Stimulated activated CD4-positive, alpha-beta T cell treated with anti-CD3 and anti-CD28 coated beads, TNF-alpha, amount 100 ng/mL, for 1 hour (primary cell): ENCODE results near the gene SRF.

ENCODE experiments used
- DNase-seq, 3 donors: peaks; one replicate each; pipeline ENCODE4 v3.0.0-alpha.2; 2020; ENCODE audit warnings: low read depth in 3 of 3, low spot score in 1 of 3

The SRF gene

GRCh38 chr6:43146709-43147688, 24.1 kb upstream of the SRF start:
- DNase-seq, result no peak

DNA sequence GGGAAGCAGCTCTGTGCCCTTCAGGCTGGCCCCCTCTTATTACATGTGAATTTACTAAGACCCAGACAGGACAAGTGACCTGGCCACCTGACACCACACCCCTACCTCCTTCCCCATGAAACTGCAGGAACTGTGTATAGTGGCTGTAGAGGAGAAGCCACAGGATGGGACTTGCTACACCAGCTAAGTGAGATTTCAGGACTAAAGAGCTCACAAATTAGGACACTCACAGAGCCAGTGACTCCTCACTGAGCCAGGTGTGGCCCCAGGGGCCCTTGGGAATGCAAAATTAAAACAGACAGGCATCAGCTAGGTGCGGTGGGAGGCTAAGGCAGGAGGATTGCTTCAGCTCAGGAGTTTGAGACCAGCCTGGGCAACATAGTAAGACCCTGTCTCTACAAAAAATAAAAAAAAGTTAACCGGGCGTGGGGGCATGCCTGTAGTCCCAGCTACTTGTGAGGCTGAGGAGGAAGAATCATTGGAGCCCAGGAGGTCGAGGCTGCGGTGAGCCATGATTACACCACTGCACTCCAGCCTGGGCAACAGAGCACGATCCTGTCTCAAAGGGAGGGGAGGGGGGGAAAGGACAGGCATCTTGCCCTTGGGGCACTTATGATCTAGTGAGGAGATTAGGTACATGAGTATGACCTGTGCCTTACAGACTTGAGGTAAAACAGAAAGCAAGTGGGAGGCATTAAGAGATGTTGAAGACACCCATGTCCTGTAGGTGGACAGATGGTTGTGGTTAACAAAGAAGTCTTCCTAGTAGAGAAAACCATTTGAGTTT, 23.2 kb upstream of the SRF start:
- no peak for DNase-seq

- DNase-seq, result no peak
These were observed 21.8 kb upstream of the SRF start for GRCh38 chr6:43149265-43149664.

DNA sequence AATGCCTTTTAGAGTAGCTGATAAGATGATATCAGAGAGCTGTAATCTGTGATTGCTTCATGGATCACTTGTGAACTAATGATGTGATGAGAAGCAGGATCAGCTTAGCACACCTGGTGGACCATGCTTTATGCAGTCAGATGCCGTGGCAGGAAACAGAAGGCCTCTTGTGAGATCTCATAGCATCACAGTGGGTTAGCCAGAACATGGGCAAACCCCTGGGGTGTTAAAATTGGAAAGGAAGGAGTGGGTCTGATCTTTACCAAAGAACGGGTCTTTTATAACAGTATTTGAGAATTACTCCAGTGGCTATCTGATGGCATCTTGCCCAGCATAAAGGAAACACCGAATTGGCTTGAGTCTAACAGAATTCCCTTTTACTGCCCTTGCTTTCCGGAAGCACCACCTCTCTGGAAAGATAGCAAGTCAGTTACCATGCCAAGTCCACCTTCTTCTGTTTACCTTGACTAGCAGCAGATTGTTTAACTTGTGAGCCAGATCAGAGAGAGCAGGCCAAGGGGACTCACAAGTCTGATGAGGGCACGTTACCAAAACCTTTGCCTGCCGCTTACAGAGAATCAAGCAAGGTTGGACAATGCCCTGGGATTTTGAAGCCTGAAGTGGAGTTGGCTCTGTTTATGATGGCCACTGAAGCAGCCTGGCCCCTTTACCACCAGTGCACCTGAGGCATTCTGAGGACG, 20.9 kb upstream of the SRF start:
- no peak for DNase-seq

GRCh38 chr6:43159599-43159998, 11.5 kb upstream of the SRF start:
- DNase-seq, result no peak

DNA sequence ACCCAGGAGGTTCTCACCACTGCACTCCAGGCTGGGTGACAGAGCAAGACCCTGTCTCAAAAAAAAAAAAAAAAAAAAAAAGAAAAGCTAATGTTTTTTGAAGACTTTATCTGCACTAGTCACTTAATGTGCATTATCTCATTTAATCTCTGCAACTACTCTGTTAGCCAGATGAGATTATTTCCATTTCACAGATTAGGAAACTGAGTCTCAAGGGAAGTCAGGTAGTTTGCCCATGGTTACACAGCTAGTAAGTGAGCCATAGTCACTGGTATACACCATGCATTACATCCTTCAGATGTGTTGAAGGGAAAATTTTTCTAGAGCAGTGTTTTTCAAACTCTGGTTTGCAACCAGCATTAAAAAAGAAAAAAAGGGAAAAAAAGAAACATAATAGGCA, 7.2 kb upstream of the SRF start:
- DNase-seq, result no peak

DNA sequence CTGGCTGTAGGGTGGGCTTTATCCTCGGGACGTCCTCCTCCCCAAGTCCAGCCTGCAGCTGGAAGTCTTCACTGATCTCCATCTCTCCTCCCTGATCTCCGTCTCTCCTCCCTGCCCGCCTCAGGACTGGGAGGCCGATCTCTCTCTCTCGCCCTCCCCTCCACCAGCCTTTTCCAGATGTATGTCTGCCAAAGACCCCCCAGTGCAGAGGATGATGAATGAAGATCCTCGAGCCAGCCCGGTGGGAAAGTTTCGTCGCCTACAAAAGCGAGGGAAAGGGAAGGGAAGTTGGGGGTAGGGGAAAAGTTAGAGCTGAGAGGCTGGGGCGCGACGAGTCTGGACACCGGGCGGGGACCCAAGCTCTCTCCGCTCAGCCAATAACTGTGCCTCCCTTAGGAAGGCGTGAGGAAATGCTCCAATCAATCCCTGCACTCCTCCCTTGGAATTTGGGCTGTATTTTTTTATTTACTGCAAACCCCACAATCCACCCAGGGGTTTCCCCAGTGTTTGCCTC, 595 bp upstream of the SRF start:
- no peak for DNase-seq

DNA sequence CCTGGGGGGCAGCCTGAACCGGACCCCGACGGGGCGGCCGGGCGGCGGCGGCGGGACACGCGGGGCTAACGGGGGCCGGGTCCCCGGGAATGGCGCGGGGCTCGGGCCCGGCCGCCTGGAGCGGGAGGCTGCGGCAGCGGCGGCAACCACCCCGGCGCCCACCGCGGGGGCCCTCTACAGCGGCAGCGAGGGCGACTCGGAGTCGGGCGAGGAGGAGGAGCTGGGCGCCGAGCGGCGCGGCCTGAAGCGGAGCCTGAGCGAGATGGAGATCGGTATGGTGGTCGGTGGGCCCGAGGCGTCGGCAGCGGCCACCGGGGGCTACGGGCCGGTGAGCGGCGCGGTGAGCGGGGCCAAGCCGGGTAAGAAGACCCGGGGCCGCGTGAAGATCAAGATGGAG, 636 bp downstream of the SRF start:
- DNase-seq, result peak in 2 of 3 donors; percentile 8 to 40

- peak in 2 of 3 donors; percentile 12 to 16 for DNase-seq
These were observed 1.3 kb downstream of the SRF start for GRCh38 chr6:43172104-43173007.

DNA sequence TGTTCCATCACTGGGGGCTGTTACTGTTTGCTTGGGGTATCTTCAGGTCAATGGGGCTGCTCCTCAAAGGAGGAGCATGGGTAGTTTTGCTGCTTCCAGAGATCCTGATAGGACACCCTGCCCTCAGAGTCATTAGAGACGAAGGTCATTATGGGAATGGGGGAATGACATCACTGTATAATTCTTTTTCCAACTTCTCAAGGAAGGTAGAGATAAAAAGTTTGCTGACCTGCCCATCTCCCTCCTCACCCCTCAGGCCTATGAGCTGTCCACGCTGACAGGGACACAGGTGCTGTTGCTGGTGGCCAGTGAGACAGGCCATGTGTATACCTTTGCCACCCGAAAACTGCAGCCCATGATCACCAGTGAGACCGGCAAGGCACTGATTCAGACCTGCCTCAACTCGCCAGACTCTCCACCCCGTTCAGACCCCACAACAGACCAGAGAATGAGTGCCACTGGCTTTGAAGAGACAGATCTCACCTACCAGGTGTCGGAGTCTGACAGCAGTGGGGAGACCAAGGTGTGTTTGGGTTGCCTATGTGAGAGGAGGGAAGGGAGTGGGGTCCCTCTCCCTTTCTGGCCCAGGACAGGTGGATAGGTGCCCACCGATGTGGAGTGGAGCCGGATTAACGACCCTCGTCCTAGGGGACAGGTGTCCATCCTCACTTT, 2.7 kb downstream of the SRF start:
- no peak for DNase-seq

DNA sequence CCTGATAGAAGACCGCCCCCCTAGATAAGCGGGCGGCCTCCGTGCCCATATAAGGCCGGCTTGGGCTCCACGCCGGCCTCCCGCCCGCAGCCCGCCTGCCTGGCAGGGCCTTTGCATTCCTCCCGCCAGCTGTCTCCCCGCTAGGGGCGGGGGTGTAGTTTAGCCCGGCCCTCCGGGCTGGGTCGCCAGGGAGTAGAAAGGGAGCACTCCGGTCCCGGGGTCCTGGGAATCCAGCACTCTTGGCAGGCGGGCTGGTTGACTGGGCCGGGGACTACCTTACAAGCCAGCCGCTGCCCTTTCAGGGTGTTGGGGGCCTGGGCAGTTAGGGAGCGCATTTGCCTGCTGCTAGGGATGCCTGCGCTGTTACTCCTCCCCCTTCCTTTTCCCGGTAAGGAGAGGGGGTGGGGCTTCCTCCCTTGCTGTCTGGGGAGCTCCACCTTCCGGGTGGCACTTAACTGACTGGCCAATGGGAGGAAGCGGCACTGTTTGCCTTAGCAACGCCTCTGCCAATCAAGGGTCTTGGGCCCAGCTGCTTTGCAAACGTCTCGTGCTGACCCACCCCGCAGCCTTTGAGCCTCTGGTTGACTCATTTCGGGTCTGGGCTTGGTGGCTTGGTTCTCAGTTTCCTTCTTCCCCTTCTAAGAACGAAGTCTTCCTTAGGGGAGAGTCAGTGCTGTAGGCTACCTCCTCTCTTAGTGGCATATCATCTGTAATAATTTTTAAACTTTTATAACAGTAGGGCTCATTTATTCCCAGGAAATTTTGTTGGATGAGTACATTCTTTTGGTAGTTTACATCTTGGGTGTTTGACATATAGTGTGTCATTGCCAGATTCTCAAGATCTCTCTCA, 3.4 kb downstream of the SRF start:
- peak; percentile 71 to 87 (median 83) for DNase-seq

DNA sequence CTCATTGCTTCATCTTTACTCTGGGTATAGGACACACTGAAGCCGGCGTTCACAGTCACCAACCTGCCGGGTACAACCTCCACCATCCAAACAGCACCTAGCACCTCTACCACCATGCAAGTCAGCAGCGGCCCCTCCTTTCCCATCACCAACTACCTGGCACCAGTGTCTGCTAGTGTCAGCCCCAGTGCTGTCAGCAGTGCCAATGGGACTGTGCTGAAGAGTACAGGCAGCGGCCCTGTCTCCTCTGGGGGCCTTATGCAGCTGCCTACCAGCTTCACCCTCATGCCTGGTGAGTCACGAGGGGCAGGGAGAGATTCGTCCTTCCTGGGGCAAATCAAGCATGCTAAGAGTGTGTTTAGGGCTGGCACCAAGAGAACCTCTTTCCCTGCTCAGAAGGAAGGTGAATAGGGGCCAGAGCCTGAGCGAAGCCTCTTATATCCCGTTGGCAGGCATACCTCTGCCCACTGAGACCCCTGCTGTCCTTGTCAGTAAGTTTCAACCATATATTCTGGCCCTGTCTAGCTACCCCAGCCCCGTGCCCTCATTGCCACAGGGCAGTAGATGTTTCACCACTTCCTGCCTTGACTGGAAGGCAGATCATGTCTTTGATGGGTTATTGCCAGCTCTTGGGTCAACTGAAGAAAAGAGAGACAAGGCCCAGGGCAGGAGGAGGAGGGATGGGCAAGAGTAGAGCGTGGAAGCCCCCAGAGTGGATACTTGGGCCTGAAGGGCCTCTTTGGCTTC, 4.8 kb downstream of the SRF start:
- no peak for DNase-seq

GRCh38 chr6:43176423-43176786, 5.3 kb downstream of the SRF start:
- DNase-seq, result no peak

GRCh38 chr6:43178150-43178549, 7.1 kb downstream of the SRF start:
- no peak for DNase-seq

DNA sequence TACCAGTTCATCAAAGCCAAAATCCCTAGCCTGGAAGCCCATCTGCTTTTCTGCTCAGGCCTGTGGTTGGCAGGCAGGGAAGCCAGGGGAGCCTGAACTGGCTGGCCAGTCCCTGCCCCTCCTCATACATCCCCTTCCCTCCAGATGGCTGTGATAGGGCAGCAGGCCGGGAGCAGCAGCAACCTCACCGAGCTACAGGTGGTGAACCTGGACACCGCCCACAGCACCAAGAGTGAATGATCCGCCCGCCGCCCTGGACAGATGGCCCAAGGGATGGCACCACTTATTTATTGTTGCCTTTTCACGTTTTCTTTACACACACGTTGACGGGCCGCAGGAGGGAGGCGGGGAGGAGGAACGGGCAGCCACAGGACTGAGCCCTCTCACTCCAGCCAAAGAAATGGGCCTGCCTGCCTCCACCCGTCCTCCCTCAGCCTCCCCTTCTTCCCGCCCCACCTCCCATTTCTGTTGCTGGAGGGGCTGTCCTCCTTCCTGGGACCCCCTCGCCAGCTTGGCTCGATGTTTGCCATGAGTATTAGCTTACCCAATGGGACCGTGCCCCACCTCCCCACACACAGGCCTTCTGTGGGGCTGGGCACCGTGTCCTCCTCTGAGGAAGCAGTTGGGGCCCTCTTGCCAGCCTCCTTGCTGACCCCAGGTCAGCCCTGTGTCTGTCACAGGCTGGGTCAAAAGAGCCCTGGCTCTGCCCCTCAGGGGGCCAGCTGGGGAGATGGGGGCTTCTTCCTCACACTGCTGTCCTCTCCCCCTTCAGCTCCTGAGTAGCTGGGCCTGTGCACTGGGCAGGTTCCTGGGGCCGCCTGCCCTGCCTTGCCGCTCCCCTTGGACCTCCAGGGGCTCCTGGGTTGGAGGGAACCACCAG, 8.1 kb downstream of the SRF start:
- DNase-seq, result no peak

DNA sequence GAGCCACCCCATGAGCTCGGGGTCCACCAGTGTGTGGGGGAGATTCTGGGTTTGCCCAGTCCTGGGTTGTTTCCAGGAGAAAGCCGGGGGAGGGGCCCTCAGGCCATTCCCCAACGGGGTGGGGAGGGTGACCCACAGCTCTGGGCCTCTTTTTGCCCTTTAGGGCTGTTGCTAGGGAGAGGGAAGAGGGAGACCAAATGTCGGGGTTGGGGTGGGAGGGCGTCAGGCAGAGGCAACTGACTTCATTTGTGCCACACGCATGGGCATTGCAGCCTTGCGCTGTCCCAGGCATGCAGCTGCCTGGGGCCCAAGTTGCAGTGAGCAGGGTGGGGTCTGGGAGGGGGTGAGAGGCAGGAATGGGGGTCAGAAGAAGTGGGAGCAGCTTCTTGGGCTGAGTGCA, 9.0 kb downstream of the SRF start:
- DNase-seq, result no peak

DNA sequence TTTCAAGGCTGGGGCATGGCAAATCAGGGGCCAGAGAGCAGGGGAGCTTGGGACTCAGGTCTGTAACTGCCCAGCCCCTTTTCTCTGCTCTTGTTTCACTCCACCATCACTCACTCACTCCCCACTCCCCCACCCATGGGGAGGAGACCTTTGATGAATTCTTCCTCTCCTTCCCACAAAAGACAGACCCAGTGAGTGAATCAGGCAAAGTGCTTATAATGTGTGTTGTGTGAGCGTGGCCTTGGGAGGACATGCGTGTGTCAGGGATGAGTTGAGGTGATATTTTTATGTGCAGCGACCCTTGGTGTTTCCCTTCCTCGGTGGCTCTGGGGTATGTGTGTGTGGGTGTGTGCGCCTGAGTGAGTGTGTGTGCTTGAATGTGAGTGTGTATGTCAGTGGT, 9.9 kb downstream of the SRF start:
- no peak for DNase-seq
